K562 (cell line): ENCODE measurements around the gene ZNF547. TPM values are rescaled to one million over a fixed set of nuclear protein-coding genes. Genes with fewer than 3 reads are reported as not detected.

Source experiments
- ATAC-seq: fragments of 200-7000 bp; cut with Tn5 transposase; 3 replicates; pipeline ENCODE4 v1.9.1; 2020; ENCODE audit warnings: moderate library complexity
- BruUV-seq: library from RNA; stranded (reverse); fragments of 400-500 nt; replicated peaks from 2 replicates; lab custom pipeline; 2021; lab: Mats Ljungman, UMichigan
- CTCF ChIA-PET: fragments of 300-600 bp; formaldehyde crosslinking; extraction: SDS; loops from one replicate; lab custom pipeline; 2021; ENCODE audit warnings: low intra/inter-chr PET ratio; lab: Yijun Ruan, JAX
- POLR2A ChIA-PET: fragments of 300-600, 350-650 bp; sonication (Branson Sonifier 250); formaldehyde crosslinking; extraction: SDS; loops from one replicate; lab custom pipeline; 2021; ENCODE audit warnings: antibody characterized with exemption, inconsistent platforms; lab: Yijun Ruan, JAX
- DNase-seq, 4 experiments: peaks; one replicate each; pipeline versions ENCODE4 v3.0.0 to v3.0.0-alpha.2; 2011 to 2018; ENCODE audit warnings: low spot score in 3 of 4, mixed read lengths in 3 of 4; ENCODE audit errors: extremely low read depth in 1 of 4
- FAIRE-seq: peaks from 2 replicates; lab custom pipeline; 2011; peaks lifted over from hg19 to GRCh38; lab: Jason Lieb, UNC
- H2AFZ ChIP-seq: 2 replicates; pipeline ENCODE4 v1.6.0; 2011; ENCODE audit warnings: low read depth, low read length, control low read depth, inconsistent platforms
- H3K27ac ChIP-seq: fragments of 200-600 bp; 3 replicates; pipeline ENCODE4 v1.8.0; 2011; ENCODE audit warnings: low read depth, mild to moderate bottlenecking, control low read depth, inconsistent platforms, low read length, moderate library complexity, mixed read lengths; ENCODE audit errors: extremely low read depth
- H3K27me3 ChIP-seq, 2 experiments: fragments of 300-600 bp in 1 of 2; 2 replicates in 1 of 2; 3 replicates in 1 of 2; pipeline versions ENCODE4 v1.6.0 to v1.8.0; 2011; ENCODE audit warnings: inconsistent platforms in 2 of 2, low read length in 2 of 2, mild to moderate bottlenecking in 1 of 2, mixed read lengths in 1 of 2, moderate library complexity in 1 of 2; ENCODE audit not compliant: control insufficient read depth in 2 of 2, insufficient read depth in 2 of 2
- H3K36me3 ChIP-seq: fragments of 300-600 bp; 3 replicates; pipeline ENCODE4 v1.8.0; 2011; ENCODE audit warnings: mild to moderate bottlenecking, low read length, inconsistent platforms; ENCODE audit not compliant: control insufficient read depth, insufficient read depth
- H3K4me1 ChIP-seq, 2 experiments: fragments of 200-600 bp in 1 of 2; replicated peaks in 1 of 2; 2 replicates in 1 of 2; 3 replicates in 1 of 2; pipeline versions ENCODE4 v1.5.1 to v1.8.0; 2011; ENCODE audit warnings: inconsistent platforms in 2 of 2, low read length in 2 of 2, mild to moderate bottlenecking in 1 of 2, mixed read lengths in 1 of 2, moderate library complexity in 1 of 2; ENCODE audit not compliant: control insufficient read depth in 2 of 2, insufficient read depth in 2 of 2
- H3K4me2 ChIP-seq: 2 replicates; pipeline ENCODE4 v1.6.1; 2011; ENCODE audit warnings: low read length, control low read depth, inconsistent platforms, mixed read lengths; ENCODE audit not compliant: insufficient read depth
- H3K4me3 ChIP-seq: fragments of 200-600 bp; sonication (generic), shearing (Covaris generic); 2 replicates; pipeline ENCODE4 v1.5.1; 2016; ENCODE audit warnings: control low read depth, inconsistent platforms
- H3K79me2 ChIP-seq: fragments of 200-600 bp; 3 replicates; pipeline ENCODE4 v1.8.0; 2011; ENCODE audit warnings: low read length, inconsistent platforms; ENCODE audit not compliant: control insufficient read depth, insufficient read depth
- H3K9ac ChIP-seq, 2 experiments: 2 replicates each; pipeline versions ENCODE4 v1.6.0 to v1.6.1; 2011; ENCODE audit warnings: low read depth in 2 of 2, low read length in 2 of 2, control low read depth in 1 of 2, inconsistent platforms in 1 of 2, mild to moderate bottlenecking in 1 of 2, mixed read lengths in 1 of 2; ENCODE audit not compliant: insufficient read depth in 1 of 2
- H3K9me1 ChIP-seq: one replicate; pipeline ENCODE4 v1.6.0; 2011; ENCODE audit warnings: inconsistent platforms, mild to moderate bottlenecking, low read length, moderate library complexity; ENCODE audit not compliant: control insufficient read depth, insufficient read depth
- H3K9me3 ChIP-seq: replicated peaks from 2 replicates; pipeline ENCODE4 v1.5.1; 2011; ENCODE audit warnings: low read depth, low read length, inconsistent platforms; ENCODE audit not compliant: control insufficient read depth, insufficient read depth
- H4K20me1 ChIP-seq: replicated peaks from 2 replicates; pipeline ENCODE4 v1.6.1; 2011; ENCODE audit warnings: low read length, inconsistent platforms, mixed read lengths; ENCODE audit not compliant: control insufficient read depth, insufficient read depth
- E2F5 ChIP-seq: sonication (generic); formaldehyde crosslinking; IDR thresholded peaks from 2 replicates; pipeline ENCODE4 v1.8.0; 2022; ENCODE audit warnings: mild to moderate bottlenecking, missing genetic modification reagents
- ELF1 ChIP-seq: fragments of 200-800 bp; sonication (Bioruptor generic); IDR thresholded peaks from 2 replicates; pipeline ENCODE4 v1.6.1; 2016; ENCODE audit warnings: missing genetic modification characterization, missing compliant biosample characterization
- HDAC8 ChIP-seq: fragments of 450-650 bp; IDR thresholded peaks from 2 replicates; pipeline ENCODE4 v1.6.1; 2016; ENCODE audit warnings: mild to moderate bottlenecking, missing genetic modification characterization, moderate library complexity, missing compliant biosample characterization
- MXD1 ChIP-seq: fragments of 250-450 bp; sonication (Bioruptor Pico); IDR thresholded peaks from 2 replicates; pipeline ENCODE4 v1.8.0; 2021; ENCODE audit warnings: borderline replicate concordance, mild to moderate bottlenecking, moderate library complexity; ENCODE audit not compliant: poor library complexity, severe bottlenecking
- SNIP1 ChIP-seq: fragments of 450-650 bp; IDR thresholded peaks from 2 replicates; pipeline ENCODE4 v1.7.1; 2017; ENCODE audit warnings: low read depth, mild to moderate bottlenecking
- SNRNP70 ChIP-seq: fragments of 200-400 bp; formaldehyde crosslinking; optimal IDR thresholded peaks from 2 replicates; pipeline ENCODE3; 2017; ENCODE audit warnings: low read depth, low read length
- TARDBP ChIP-seq: fragments of 450-650 bp; IDR thresholded peaks from 2 replicates; pipeline ENCODE4 v1.6.1; 2016
- ZNF551 ChIP-seq: fragments of 250-450 bp; sonication (Bioruptor Pico); IDR thresholded peaks from 2 replicates; pipeline ENCODE4 v1.5.0; 2021; ENCODE audit warnings: mild to moderate bottlenecking, moderate library complexity
- WGBS: fragments of 100-300 bp; shearing (Covaris generic); methylation state at CpG from one replicate; pipeline ENCODE4 v1.1.6; 2016; ENCODE audit warnings: low coverage, mixed read lengths; ENCODE audit not compliant: insufficient coverage; ENCODE audit errors: missing lambda C conversion rate; 5-methylcytosine and 5-hydroxymethylcytosine counted together
- in situ Hi-C: fragments of 300-500 bp; cut with MboI; formaldehyde crosslinking; loops from 4 replicates; pipeline ENCODE4 v1.15.0; 2018; ENCODE audit warnings: inconsistent platforms, mixed read lengths
- intact Hi-C: fragments of 100-400 bp; cut with micrococcal nuclease; formaldehyde crosslinking; loops from 2 replicates; pipeline ENCODE4 v1.14.2; 2022
- polyA plus RNA-seq, 8 experiments: library from polyadenylated mRNA; depleted of rRNA in 4 of 8; stranded (reverse) in 5 of 8; unstranded in 3 of 8; fragments of >200 nt; fragmentation: Nextera tagmentation in 2 of 8; fragmentation: Illumina TruSeq in 1 of 8; extraction: Ambion mirVana in 2 of 8; extraction: Trizol in 1 of 8; gene quantifications; 2 replicates each; pipeline versions ENCODE4 v1.2.1 to v1.2.3, GENCODE V29; 2011 to 2014; ENCODE audit warnings: inconsistent platforms in 1 of 8, missing spikeins in 1 of 8
- total RNA-seq, 7 experiments: library from RNA; depleted of rRNA in 6 of 7; stranded (reverse); fragments of >200 nt in 6 of 7; fragmentation: Illumina TruSeq in 2 of 7; extraction: Trizol in 2 of 7; gene quantifications; 2 replicates each; pipeline versions ENCODE4 v1.2.1 to v1.2.3, GENCODE V29; 2011 to 2021; ENCODE audit warnings: low replicate concordance in 1 of 7
- TF ChIP-seq, protein P1 (sequence below), 2 experiments: fragments of 450-650 bp in 1 of 2; sonication (generic) in 1 of 2; formaldehyde crosslinking in 1 of 2; IDR thresholded peaks; 2 replicates each; pipeline versions ENCODE4 v1.7.1 to v1.9.0; 2016 to 2022; ENCODE audit warnings: inconsistent platforms in 1 of 2, mild to moderate bottlenecking in 1 of 2, missing genetic modification reagents in 1 of 2
- TF ChIP-seq, protein P2 (sequence below): fragments of 250-450 bp; sonication (Bioruptor Pico); IDR thresholded peaks from 2 replicates; pipeline ENCODE4 v1.8.0; 2022; ENCODE audit warnings: inconsistent platforms, mild to moderate bottlenecking, moderate library complexity, borderline replicate concordance

ZNF547 gene
- total and polyA plus RNA-seq, 9 of the 15 experiments (the other 6 are each of a cell fraction or from before 2014, with no cell fraction given) = 0.03 to 0.96 (median 0.30) TPM

DNA sequence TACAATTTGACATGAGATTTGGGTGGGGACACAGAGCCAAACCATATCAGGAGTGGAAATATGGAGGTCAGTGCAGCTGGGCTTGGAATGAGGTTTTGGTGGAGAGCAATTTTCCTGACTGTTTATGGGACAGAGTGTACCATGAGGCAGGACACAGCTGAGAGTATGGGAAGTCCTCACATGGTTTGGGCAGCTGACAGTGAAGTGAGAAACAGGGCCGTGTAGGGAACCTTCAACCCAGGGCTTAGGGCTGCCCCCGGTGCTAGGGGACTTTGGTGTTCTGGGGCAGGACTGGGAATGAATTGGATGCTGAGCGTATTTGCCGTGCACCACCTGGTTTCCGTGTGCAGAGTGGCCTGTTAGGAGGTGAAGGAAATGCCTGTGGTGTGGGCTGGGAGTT lies 32.4 kb downstream of the ZNF547 start:
- Histone ChIP-seq H4K20me1 (no peaks in the 10 kb centered on the region), H2AFZ (no peak overlapping the region), H3K27ac (no peak overlapping the region), H3K9me1 (no peaks in the 10 kb centered on the region), H3K9ac (no peak overlapping the region), H3K27me3 (no peaks in the 10 kb centered on the region), H3K4me3 (no peak overlapping the region), H3K36me3 (peaks cover 15% of the 10 kb centered on the region; the same call in 1 of the 3 replicates), H3K9me3 (peaks cover 6% of the 10 kb centered on the region; the same call in 1 of the 2 replicates), H3K4me2 (no peak overlapping the region), H3K4me1 (no peaks in the 10 kb centered on the region; a peak in 1 of 5 replicates), H3K79me2 (peaks cover 17% of the 10 kb centered on the region)
- ChIA-PET CTCF (no interaction called here), POLR2A (no interaction called here)
- DNase-seq = no peak
- intact Hi-C loops = no loop called here
- WGBS = 11% methylated on average over 5 of the region's 5 CpGs
- in situ Hi-C loops = no loop called here
- no peak for ATAC-seq
- no peak for FAIRE-seq
- no TSS peak for BruUV-seq
- TF ChIP-seq, protein P1, sequence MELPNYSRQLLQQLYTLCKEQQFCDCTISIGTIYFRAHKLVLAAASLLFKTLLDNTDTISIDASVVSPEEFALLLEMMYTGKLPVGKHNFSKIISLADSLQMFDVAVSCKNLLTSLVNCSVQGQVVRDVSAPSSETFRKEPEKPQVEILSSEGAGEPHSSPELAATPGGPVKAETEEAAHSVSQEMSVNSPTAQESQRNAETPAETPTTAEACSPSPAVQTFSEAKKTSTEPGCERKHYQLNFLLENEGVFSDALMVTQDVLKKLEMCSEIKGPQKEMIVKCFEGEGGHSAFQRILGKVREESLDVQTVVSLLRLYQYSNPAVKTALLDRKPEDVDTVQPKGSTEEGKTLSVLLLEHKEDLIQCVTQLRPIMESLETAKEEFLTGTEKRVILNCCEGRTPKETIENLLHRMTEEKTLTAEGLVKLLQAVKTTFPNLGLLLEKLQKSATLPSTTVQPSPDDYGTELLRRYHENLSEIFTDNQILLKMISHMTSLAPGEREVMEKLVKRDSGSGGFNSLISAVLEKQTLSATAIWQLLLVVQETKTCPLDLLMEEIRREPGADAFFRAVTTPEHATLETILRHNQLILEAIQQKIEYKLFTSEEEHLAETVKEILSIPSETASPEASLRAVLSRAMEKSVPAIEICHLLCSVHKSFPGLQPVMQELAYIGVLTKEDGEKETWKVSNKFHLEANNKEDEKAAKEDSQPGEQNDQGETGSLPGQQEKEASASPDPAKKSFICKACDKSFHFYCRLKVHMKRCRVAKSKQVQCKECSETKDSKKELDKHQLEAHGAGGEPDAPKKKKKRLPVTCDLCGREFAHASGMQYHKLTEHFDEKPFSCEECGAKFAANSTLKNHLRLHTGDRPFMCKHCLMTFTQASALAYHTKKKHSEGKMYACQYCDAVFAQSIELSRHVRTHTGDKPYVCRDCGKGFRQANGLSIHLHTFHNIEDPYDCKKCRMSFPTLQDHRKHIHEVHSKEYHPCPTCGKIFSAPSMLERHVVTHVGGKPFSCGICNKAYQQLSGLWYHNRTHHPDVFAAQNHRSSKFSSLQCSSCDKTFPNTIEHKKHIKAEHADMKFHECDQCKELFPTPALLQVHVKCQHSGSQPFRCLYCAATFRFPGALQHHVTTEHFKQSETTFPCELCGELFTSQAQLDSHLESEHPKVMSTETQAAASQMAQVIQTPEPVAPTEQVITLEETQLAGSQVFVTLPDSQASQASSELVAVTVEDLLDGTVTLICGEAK (IDR thresholded peaks at IDR 0.05) = no peak
- TF ChIP-seq, protein P1 (CRISPR knock-in tag; IDR thresholded peaks at IDR 0.05) = no peak
- TF ChIP-seq HDAC8 (tag) (no peak), SNRNP70 (no peak), ZNF551 (CRISPR knock-in tag) (no peak), MXD1 (CRISPR knock-in tag) (no peak), SNIP1 (no peak), TARDBP (no peak), E2F5 (no peak), ELF1 (tag) (no peak)
- TF ChIP-seq, protein P2, sequence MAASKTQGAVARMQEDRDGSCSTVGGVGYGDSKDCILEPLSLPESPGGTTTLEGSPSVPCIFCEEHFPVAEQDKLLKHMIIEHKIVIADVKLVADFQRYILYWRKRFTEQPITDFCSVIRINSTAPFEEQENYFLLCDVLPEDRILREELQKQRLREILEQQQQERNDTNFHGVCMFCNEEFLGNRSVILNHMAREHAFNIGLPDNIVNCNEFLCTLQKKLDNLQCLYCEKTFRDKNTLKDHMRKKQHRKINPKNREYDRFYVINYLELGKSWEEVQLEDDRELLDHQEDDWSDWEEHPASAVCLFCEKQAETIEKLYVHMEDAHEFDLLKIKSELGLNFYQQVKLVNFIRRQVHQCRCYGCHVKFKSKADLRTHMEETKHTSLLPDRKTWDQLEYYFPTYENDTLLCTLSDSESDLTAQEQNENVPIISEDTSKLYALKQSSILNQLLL (CRISPR knock-in tag) = no peak
